Neuronal stem cell (in vitro differentiated cells): ENCODE data around the gene ELF2.

Experiments used
- DNase-seq: peaks from one replicate; pipeline ENCODE4 v3.0.0-alpha.2; 2013; ENCODE audit warnings: low spot score
- H2AFZ ChIP-seq: one replicate; pipeline ENCODE4 v1.6.1; 2013; ENCODE audit warnings: mild to moderate bottlenecking, low read length, inconsistent platforms
- H2AK5ac ChIP-seq: 2 replicates; pipeline ENCODE4 v1.6.1; 2013; ENCODE audit warnings: low read depth, mild to moderate bottlenecking, inconsistent platforms, low read length, moderate library complexity, mixed read lengths
- H2BK120ac ChIP-seq: 2 replicates; pipeline ENCODE4 v1.6.1; 2013; ENCODE audit warnings: low read depth, mild to moderate bottlenecking, inconsistent platforms, low read length, moderate library complexity, mixed read lengths
- H2BK12ac ChIP-seq: one replicate; pipeline ENCODE4 v1.6.1; 2013; ENCODE audit warnings: low read length, inconsistent platforms
- H2BK15ac ChIP-seq: 2 replicates; pipeline ENCODE4 v1.6.1; 2013; ENCODE audit warnings: mild to moderate bottlenecking, low read length, inconsistent platforms, mixed read lengths
- H2BK5ac ChIP-seq: one replicate; pipeline ENCODE4 v1.6.1; 2013; ENCODE audit warnings: inconsistent platforms, mild to moderate bottlenecking, low read length, moderate library complexity
- H3K14ac ChIP-seq: one replicate; pipeline ENCODE4 v1.6.1; 2013; ENCODE audit warnings: low read length, inconsistent platforms
- H3K18ac ChIP-seq: 2 replicates; pipeline ENCODE4 v1.6.1; 2013; ENCODE audit warnings: low read length, inconsistent platforms
- H3K23ac ChIP-seq: 2 replicates; pipeline ENCODE4 v1.6.1; 2013; ENCODE audit warnings: low read depth, mild to moderate bottlenecking, mixed read lengths, low read length, inconsistent platforms; ENCODE audit not compliant: poor library complexity
- H3K27ac ChIP-seq: replicated peaks from 3 replicates; pipeline ENCODE4 v1.5.1; 2013; ENCODE audit warnings: low read length, inconsistent platforms
- H3K27me3 ChIP-seq, 3 experiments: 2 replicates each; pipeline ENCODE4 v1.6.1; 2013; ENCODE audit warnings: low read length in 3 of 3, mild to moderate bottlenecking in 2 of 3, inconsistent platforms in 1 of 3, low read depth in 1 of 3, mixed read lengths in 1 of 3, moderate library complexity in 1 of 3; ENCODE audit not compliant: control insufficient read depth in 3 of 3, insufficient read depth in 3 of 3
- H3K36me3 ChIP-seq, 2 donors: replicated peaks in 1 of 2; 2 replicates each; pipeline ENCODE4 v1.6.1; 2013; ENCODE audit warnings: low read length in 2 of 2; ENCODE audit not compliant: control insufficient read depth in 2 of 2, insufficient read depth in 2 of 2
- H3K4ac ChIP-seq: 2 replicates; pipeline ENCODE4 v1.6.1; 2013; ENCODE audit warnings: inconsistent platforms, mild to moderate bottlenecking, low read length, moderate library complexity
- H3K4me1 ChIP-seq, 2 donors: 1 replicate in 1 of 2; 2 replicates in 1 of 2; pipeline ENCODE4 v1.6.1; 2013; ENCODE audit warnings: low read length in 2 of 2, low read depth in 1 of 2; ENCODE audit not compliant: control insufficient read depth in 2 of 2, insufficient read depth in 1 of 2
- H3K4me2 ChIP-seq: one replicate; pipeline ENCODE4 v1.6.1; 2013; ENCODE audit warnings: mild to moderate bottlenecking, low read length, inconsistent platforms; ENCODE audit not compliant: insufficient read depth, poor library complexity, severe bottlenecking
- H3K4me3 ChIP-seq, 2 donors: 2 replicates each; pipeline ENCODE4 v1.5.1; 2013; ENCODE audit warnings: low read length in 2 of 2, mild to moderate bottlenecking in 2 of 2, inconsistent platforms in 1 of 2, moderate library complexity in 1 of 2
- H3K79me1 ChIP-seq: one replicate; pipeline ENCODE4 v1.6.1; 2013; ENCODE audit warnings: low read depth, mild to moderate bottlenecking, inconsistent platforms, low read length, moderate library complexity
- H3K9ac ChIP-seq: one replicate; pipeline ENCODE4 v1.6.1; 2013; ENCODE audit warnings: mild to moderate bottlenecking, low read depth, low read length, inconsistent platforms; ENCODE audit not compliant: poor library complexity
- H3K9me3 ChIP-seq, 2 donors: replicated peaks in 1 of 2; 2 replicates each; pipeline versions ENCODE3 to v1.6.1; 2013; ENCODE audit warnings: low read length in 2 of 2, mild to moderate bottlenecking in 2 of 2, inconsistent platforms in 1 of 2, low read depth in 1 of 2, mixed read lengths in 1 of 2, moderate library complexity in 1 of 2; ENCODE audit not compliant: control insufficient read depth in 2 of 2, insufficient read depth in 1 of 2
- H4K8ac ChIP-seq: one replicate; pipeline ENCODE4 v1.6.1; 2013; ENCODE audit warnings: low read depth, mild to moderate bottlenecking, inconsistent platforms, low read length, moderate library complexity
- H4K91ac ChIP-seq: one replicate; pipeline ENCODE4 v1.6.1; 2013; ENCODE audit warnings: low read length, low read depth, mild to moderate bottlenecking, inconsistent platforms; ENCODE audit not compliant: poor library complexity
- WGBS, 2 donors: extraction: QIAGEN DNeasy Blood & Tissue Kit; methylation state at CpG; one replicate each; pipeline ENCODE4 v1.1.7; 2013; ENCODE audit warnings: missing lambda C conversion rate in 2 of 2, mixed read lengths in 1 of 2; ENCODE audit not compliant: insufficient read length in 2 of 2, insufficient replicate concordance in 1 of 2; ENCODE audit errors: extremely low coverage in 2 of 2; 5-methylcytosine and 5-hydroxymethylcytosine counted together

The ELF2 gene

DNA sequence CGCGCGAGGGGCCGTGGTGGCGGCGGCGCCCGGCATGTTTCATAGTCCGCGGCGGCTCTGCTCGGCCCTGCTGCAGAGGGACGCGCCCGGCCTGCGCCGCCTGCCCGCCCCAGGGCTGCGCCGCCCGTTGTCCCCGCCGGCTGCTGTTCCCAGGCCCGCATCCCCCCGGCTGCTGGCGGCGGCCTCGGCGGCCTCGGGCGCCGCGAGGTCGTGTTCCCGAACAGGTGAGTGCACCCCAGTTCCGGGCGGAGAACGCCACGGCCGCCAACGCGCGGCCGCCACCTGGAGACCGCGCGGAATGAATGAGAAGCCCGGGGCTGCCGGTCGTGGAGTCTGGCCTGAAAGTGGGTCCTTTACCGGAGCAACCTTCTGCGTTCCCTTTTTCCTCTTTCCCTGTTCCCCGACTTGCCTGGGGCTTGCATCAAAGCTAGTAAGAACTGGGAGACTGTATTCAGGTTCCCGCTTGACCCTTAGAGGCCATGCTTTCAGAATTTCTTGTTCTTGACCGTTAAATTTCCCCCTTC lies 161.0 kb downstream of the ELF2 start:
- no peak for DNase-seq

DNA sequence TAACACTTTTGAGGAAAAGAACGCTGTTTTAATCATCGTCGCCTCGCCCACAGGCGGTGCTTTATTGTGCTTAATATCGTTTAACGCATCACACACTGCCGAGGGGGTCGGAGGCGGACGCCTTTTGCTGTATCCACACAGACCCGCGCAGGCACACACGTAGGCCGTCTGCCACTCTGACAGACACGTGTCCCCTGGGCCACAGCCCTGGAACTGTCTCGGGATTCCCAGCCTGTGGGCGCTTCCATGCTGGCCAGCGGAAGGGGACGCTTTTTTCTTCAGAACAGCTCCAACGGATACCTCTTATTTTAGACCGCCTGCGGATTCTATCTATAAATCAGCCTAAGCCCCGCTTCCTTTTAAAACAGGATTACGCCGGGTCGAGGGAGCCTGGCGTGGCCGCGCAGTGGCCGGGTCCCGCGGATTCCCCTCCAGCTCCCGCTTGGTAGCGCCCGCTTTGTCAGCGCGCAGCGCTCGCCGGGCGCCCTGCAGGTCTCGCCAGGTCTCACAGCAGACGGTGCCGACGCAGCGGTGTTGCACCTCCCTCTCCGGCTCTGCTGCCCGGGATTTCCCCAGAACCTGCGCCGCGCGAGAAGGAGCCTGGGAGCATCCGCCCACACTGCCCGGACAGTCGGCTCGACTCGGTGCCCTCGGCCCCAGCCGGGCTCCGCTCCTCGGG lies 161.6 kb downstream of the ELF2 start, which contains the start of gene NOCT:
TSS of gene NOCT (plus strand) at position 513 of the 679 bp plus-strand sequence. CDS start 201 bp downstream, outside the sequence.
- no peak within 1 kb of the TSS for H4K91ac ChIP-seq
- H2AFZ ChIP-seq, result peak within 1 kb of the TSS; percentile 93
- H2BK120ac ChIP-seq, result no peak within 1 kb of the TSS
- H4K8ac ChIP-seq, result no peak within 1 kb of the TSS
- peak within 1 kb of the TSS; percentile 62 for H2AK5ac ChIP-seq
- no peak within 1 kb of the TSS for H2BK15ac ChIP-seq
- peak within 1 kb of the TSS; percentile 79 to 96 for H3K4me3 ChIP-seq
- peaks cover 2% of the 10 kb centered on the region for H3K79me1 ChIP-seq
- H3K27ac ChIP-seq, result peak within 1 kb of the TSS; percentile 80
- H3K9me3 ChIP-seq, result no peaks in the 10 kb centered on the region
- H3K4me2 ChIP-seq, result peak within 1 kb of the TSS; percentile 65
- peaks cover 0 to 11% of the 10 kb centered on the region in 2 donors for H3K36me3 ChIP-seq
- H3K4me1 ChIP-seq, result peaks cover 4 to 14% of the 10 kb centered on the region in 2 donors
- H3K27me3 ChIP-seq, result no peaks in the 10 kb centered on the region
- peak; percentile 85 for DNase-seq
- WGBS, 2 donors, result no CpG with 5 or more reads among the region's 62 CpGs
- peak within 1 kb of the TSS; percentile 87 for H3K18ac ChIP-seq
- H2BK5ac ChIP-seq, result peak within 1 kb of the TSS; percentile 89
- no peak within 1 kb of the TSS for H3K4ac ChIP-seq
- H3K9ac ChIP-seq, result peak within 1 kb of the TSS; percentile 84
- no peak within 1 kb of the TSS for H2BK12ac ChIP-seq
- peak within 1 kb of the TSS; percentile 87 for H3K14ac ChIP-seq
- peak within 1 kb of the TSS; percentile 91 for H3K23ac ChIP-seq

More for the DNA sequence above, 161.0 kb downstream of the ELF2 start:
- H2BK12ac ChIP-seq, result no peak overlapping the region
- H3K4me3 ChIP-seq, result peak overlapping the region; percentile 79 to 96
- H3K18ac ChIP-seq, result peak overlapping the region; percentile 87
- H3K4ac ChIP-seq, result no peak overlapping the region
- H3K79me1 ChIP-seq, result peaks cover 2% of the 10 kb centered on the region
- no peak overlapping the region for H4K91ac ChIP-seq
- no peak overlapping the region for H4K8ac ChIP-seq
- peak overlapping the region; percentile 65 for H3K4me2 ChIP-seq
- peaks cover 5 to 14% of the 10 kb centered on the region in 2 donors for H3K4me1 ChIP-seq
- H3K9me3 ChIP-seq, result no peaks in the 10 kb centered on the region
- peak overlapping the region; percentile 87 for H3K14ac ChIP-seq
- H2BK15ac ChIP-seq, result no peak overlapping the region
- peak overlapping the region; percentile 93 for H2AFZ ChIP-seq
- no peaks in the 10 kb centered on the region for H3K27me3 ChIP-seq
- WGBS, 2 donors, result no CpG with 5 or more reads among the region's 55 CpGs
- H2BK120ac ChIP-seq, result no peak overlapping the region
- H2BK5ac ChIP-seq, result peak overlapping the region; percentile 89
- H3K9ac ChIP-seq, result peak overlapping the region; percentile 84
- H3K36me3 ChIP-seq, result peaks cover 0 to 13% of the 10 kb centered on the region in 2 donors
- peak overlapping the region; percentile 80 for H3K27ac ChIP-seq
- H3K23ac ChIP-seq, result peak overlapping the region; percentile 91
- H2AK5ac ChIP-seq, result peak overlapping the region; percentile 62

- Histone ChIP-seq H3K4ac (no peak overlapping the region), H4K91ac (no peak overlapping the region), H3K23ac (no peak overlapping the region), H3K27ac (no peak overlapping the region), H3K27me3 (no peaks in the 10 kb centered on the region), H2AFZ (peak overlapping the region; percentile 93), H3K14ac (no peak overlapping the region), H2AK5ac (no peak overlapping the region), H3K4me1 (peaks cover 2 to 14% of the 10 kb centered on the region in 2 donors), H2BK12ac (no peak overlapping the region), H3K18ac (no peak overlapping the region), H2BK120ac (no peak overlapping the region), H3K9me3 (no peaks in the 10 kb centered on the region), H3K4me2 (peak overlapping the region; percentile 65), H3K79me1 (peaks cover 2% of the 10 kb centered on the region), H3K36me3 (peaks cover 0 to 8% of the 10 kb centered on the region in 2 donors), H4K8ac (no peak overlapping the region), H2BK15ac (no peak overlapping the region), H2BK5ac (no peak overlapping the region), H3K9ac (peak overlapping the region; percentile 15), H3K4me3 (peak overlapping the region in 1 of 2 donors; percentile 79)
- no peak for DNase-seq
- WGBS, 2 donors, result 100% methylated on average over 1 of the region's 9 CpGs; no CpG with 5 or more reads in 1 of the 2 donors
Measured at GRCh38 chr4:139014371-139015268, 162.4 kb downstream of the ELF2 start.
